Smooth muscle cell (in vitro differentiated cells): ENCODE results near the gene PACRG. TPM values are rescaled to one million over a fixed set of nuclear protein-coding genes. Genes with fewer than 3 reads are reported as not detected.

Experiments
- DNase-seq: peaks from one replicate; lab custom pipeline; 2025; ENCODE audit not compliant: unreplicated experiment; lab: John Stamatoyannopoulos, UW
- H2AFZ ChIP-seq: fragments of 200-600 bp; sonication (generic); 2 replicates; pipeline ENCODE4 v1.6.0; 2016; ENCODE audit warnings: antibody characterized with exemption, low read depth, mild to moderate bottlenecking
- H3F3A ChIP-seq: fragments of 200-600 bp; sonication (generic); 2 replicates; pipeline ENCODE4 v1.6.0; 2017; ENCODE audit warnings: antibody characterized with exemption, low read depth
- H3K27ac ChIP-seq: fragments of 200-600 bp; sonication (generic); 2 replicates; pipeline ENCODE4 v1.5.1; 2016; ENCODE audit warnings: low read depth, mild to moderate bottlenecking
- H3K27me3 ChIP-seq: fragments of 200-600 bp; sonication (generic); 2 replicates; pipeline ENCODE4 v1.6.1; 2016; ENCODE audit warnings: low read depth, mild to moderate bottlenecking
- H3K36me3 ChIP-seq: fragments of 200-600 bp; sonication (generic); 2 replicates; pipeline ENCODE4 v1.5.1; 2016; ENCODE audit warnings: low read depth
- H3K4me1 ChIP-seq: fragments of 200-600 bp; sonication (generic); 2 replicates; pipeline ENCODE4 v1.5.1; 2016; ENCODE audit warnings: low read depth
- H3K4me2 ChIP-seq: fragments of 200-600 bp; sonication (generic); 2 replicates; pipeline ENCODE4 v1.6.0; 2016; ENCODE audit warnings: mild to moderate bottlenecking
- H3K4me3 ChIP-seq: fragments of 200-600 bp; sonication (generic); 2 replicates; pipeline ENCODE4 v1.5.1; 2016; ENCODE audit warnings: mild to moderate bottlenecking
- H3K79me2 ChIP-seq: fragments of 200-600 bp; sonication (generic); 2 replicates; pipeline ENCODE4 v1.6.0; 2016; ENCODE audit warnings: low read depth, mild to moderate bottlenecking
- H3K9ac ChIP-seq: fragments of 200-600 bp; sonication (generic); 2 replicates; pipeline ENCODE4 v1.6.0; 2016; ENCODE audit warnings: low read depth
- H3K9me3 ChIP-seq: fragments of 200-600 bp; sonication (generic); replicated peaks from 2 replicates; pipeline ENCODE4 v1.5.1; 2016; ENCODE audit warnings: low read depth
- H4K20me1 ChIP-seq: fragments of 200-600 bp; sonication (generic); 2 replicates; pipeline ENCODE4 v1.6.0; 2016; ENCODE audit warnings: low read depth
- CTCF ChIP-seq: fragments of 200-600 bp; sonication (generic); IDR thresholded peaks from 2 replicates; pipeline ENCODE4 v1.5.1; 2017; ENCODE audit warnings: borderline replicate concordance, mild to moderate bottlenecking, antibody characterized with exemption; ENCODE audit not compliant: insufficient read depth, poor library complexity, severe bottlenecking
- WGBS: methylation state at CpG from one replicate; pipeline ENCODE4 v1.1.7; 2016; ENCODE audit warnings: low lambda C conversion rate; 5-methylcytosine and 5-hydroxymethylcytosine counted together
- polyA plus RNA-seq: library from polyadenylated mRNA; unstranded; fragments of >200 nt; fragmentation: Nextera tagmentation; extraction: Ambion mirVana; gene quantifications from 2 replicates; pipeline ENCODE4 v1.2.1, GENCODE V29; 2016
- total RNA-seq: library from RNA; depleted of rRNA; stranded (reverse); fragments of >200 nt; gene quantifications from 2 replicates; pipeline ENCODE4 v1.2.3, GENCODE V29; 2014

PACRG gene
- total and polyA plus RNA-seq, 2 experiments from 2014 or later, result not detected

GRCh38 chr6:162715601-162716000 lies 12.2 kb upstream of the PACRG start:
- no peaks in the 10 kb centered on the region for H4K20me1 ChIP-seq
- H3K4me3 ChIP-seq, result no peak overlapping the region
- H3K4me2 ChIP-seq, result no peak overlapping the region
- WGBS, result 92% methylated on average over 6 of the region's 6 CpGs
- H3K9ac ChIP-seq, result no peak overlapping the region
- TF ChIP-seq CTCF, result no peak
- H3K27ac ChIP-seq, result no peak overlapping the region
- H3K79me2 ChIP-seq, result no peaks in the 10 kb centered on the region
- no peak for DNase-seq
- H3K27me3 ChIP-seq, result no peaks in the 10 kb centered on the region
- H3K4me1 ChIP-seq, result no peaks in the 10 kb centered on the region
- no peak overlapping the region for H2AFZ ChIP-seq
- no peaks in the 10 kb centered on the region for H3K9me3 ChIP-seq
- no peaks in the 10 kb centered on the region for H3K36me3 ChIP-seq
- H3F3A ChIP-seq, result no peaks in the 10 kb centered on the region

- Histone ChIP-seq H3K79me2 (no peaks in the 10 kb centered on the region), H3K27ac (no peak overlapping the region), H3K4me1 (no peaks in the 10 kb centered on the region), H3K4me3 (no peak overlapping the region), H3F3A (no peaks in the 10 kb centered on the region), H3K27me3 (no peaks in the 10 kb centered on the region), H3K36me3 (no peaks in the 10 kb centered on the region), H3K9me3 (no peaks in the 10 kb centered on the region), H3K9ac (no peak overlapping the region), H3K4me2 (no peak overlapping the region), H4K20me1 (no peaks in the 10 kb centered on the region), H2AFZ (no peak overlapping the region)
- 67% methylated on average over 1 of the region's 1 CpG for WGBS
- TF ChIP-seq CTCF, result no peak
- DNase-seq, result no peak
These were observed 8.2 kb upstream of the PACRG start for GRCh38 chr6:162719528-162719927.

- no peaks in the 10 kb centered on the region for H3K4me1 ChIP-seq
- DNase-seq, result no peak
- H3F3A ChIP-seq, result no peaks in the 10 kb centered on the region
- no peak overlapping the region for H3K27ac ChIP-seq
- no peaks in the 10 kb centered on the region for H3K27me3 ChIP-seq
- 92% methylated on average over 2 of the region's 2 CpGs for WGBS
- H3K4me2 ChIP-seq, result no peak overlapping the region
- H3K9me3 ChIP-seq, result no peaks in the 10 kb centered on the region
- no peaks in the 10 kb centered on the region for H3K79me2 ChIP-seq
- no peak overlapping the region for H3K9ac ChIP-seq
- TF ChIP-seq CTCF, result no peak
- no peaks in the 10 kb centered on the region for H3K36me3 ChIP-seq
- H2AFZ ChIP-seq, result no peak overlapping the region
- H4K20me1 ChIP-seq, result no peaks in the 10 kb centered on the region
- H3K4me3 ChIP-seq, result no peak overlapping the region
These were observed 6.4 kb upstream of the PACRG start for GRCh38 chr6:162721404-162721687.

- Histone ChIP-seq H3K4me2 (no peak overlapping the region), H3K9me3 (no peaks in the 10 kb centered on the region), H3K79me2 (no peaks in the 10 kb centered on the region), H3K36me3 (no peaks in the 10 kb centered on the region), H3K4me3 (no peak overlapping the region), H3F3A (no peaks in the 10 kb centered on the region), H3K9ac (no peak overlapping the region), H3K4me1 (no peaks in the 10 kb centered on the region), H2AFZ (no peak overlapping the region), H3K27ac (no peak overlapping the region), H3K27me3 (no peaks in the 10 kb centered on the region), H4K20me1 (no peaks in the 10 kb centered on the region)
- no peak for TF ChIP-seq CTCF
- DNase-seq, result no peak
- 88% methylated on average over 2 of the region's 2 CpGs for WGBS
These were observed 5.5 kb upstream of the PACRG start for GRCh38 chr6:162722226-162722625.
